HG02588 (cell line): ENCODE results near the gene ALG3.

Experiments used
- ATAC-seq: cut with Tn5 transposase; IDR thresholded peaks from one replicate; pipeline ENCODE4 v1.9.1; 2021; ENCODE audit warnings: mild to moderate bottlenecking, moderate library complexity; ENCODE audit not compliant: unreplicated experiment

The ALG3 gene

DNA sequence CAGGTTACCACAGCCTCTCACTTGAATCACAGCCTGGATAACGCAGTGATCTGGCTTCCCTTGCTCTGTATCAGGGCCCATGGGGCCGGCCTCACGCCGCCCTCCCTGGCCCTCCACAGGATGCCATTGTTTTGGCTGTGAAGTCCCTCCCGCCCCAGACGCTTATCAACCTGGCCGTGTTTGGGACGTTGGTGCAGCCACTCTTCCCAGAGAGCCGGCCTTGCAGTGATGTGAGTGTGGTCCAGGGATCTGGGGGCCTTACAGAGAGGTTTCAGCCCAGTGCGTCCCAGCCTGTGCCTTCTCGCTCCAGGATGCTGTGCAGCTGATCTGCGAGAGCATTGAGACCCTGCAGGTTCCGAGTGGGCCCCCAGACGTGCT lies 12.7 kb downstream of the ALG3 start:
- no peak for ATAC-seq

GRCh38 chr3:184235381-184236032 lies 13.3 kb downstream of the ALG3 start:
- no peak for ATAC-seq

DNA sequence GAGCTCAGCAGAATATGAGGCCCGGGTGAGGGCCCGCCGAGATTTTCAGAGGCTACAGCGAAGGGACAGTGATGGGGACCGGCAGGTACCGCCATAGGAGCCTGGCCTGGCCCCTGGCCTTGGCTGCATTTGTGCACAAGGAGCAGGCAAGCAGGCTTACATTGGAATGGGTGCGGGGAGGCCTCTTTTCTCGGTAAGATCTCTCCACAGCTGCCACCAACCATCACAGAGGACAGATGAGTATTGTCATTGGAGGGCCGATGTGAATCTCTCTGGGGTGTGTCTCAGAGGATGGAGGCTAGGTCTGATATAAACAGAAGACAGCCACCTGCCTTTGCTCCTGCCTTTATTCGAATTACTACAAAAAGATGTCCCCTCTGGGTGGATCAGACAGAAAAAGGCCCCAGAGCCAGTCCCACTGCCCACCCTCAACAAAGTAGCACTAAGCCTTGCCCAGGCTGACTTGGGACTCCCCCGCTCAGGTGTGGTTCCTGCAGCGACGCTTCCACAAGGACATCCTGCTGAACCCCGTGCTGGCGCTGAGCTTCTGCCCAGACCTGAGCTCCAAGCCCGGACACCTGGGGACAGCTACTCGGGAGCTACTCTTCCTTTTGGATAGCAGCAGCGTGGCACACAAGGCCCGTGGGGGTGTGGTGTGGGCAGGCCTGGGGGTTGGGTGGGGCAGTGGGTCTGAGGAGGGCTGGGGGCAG lies 13.9 kb downstream of the ALG3 start:
- ATAC-seq: no peak

DNA sequence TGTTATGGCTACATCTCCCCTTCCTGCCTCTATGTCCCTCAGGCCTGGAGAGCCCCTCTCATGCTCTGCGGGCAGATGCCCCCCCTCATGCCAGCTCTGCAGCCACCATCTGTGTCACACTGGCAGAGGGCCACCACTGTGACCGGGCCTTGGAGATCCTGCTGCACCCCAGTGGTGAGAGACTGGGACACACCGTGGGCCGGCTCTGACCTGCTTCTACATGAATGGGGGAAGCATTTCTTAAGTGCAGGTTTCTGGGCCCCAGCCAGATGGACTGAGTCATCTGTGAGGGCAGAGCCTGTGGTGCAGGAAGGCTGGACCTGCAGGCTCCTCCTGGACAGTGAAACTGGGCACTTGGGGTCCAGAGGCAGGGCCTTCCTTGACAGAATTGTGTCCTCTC lies 14.5 kb downstream of the ALG3 start:
- ATAC-seq: no peak

- no peak for ATAC-seq
These were observed 15.5 kb downstream of the ALG3 start for GRCh38 chr3:184233127-184233843.

GRCh38 chr3:184231671-184232070 lies 17.1 kb downstream of the ALG3 start:
- no peak for ATAC-seq

GRCh38 chr3:184230603-184231528 lies 17.9 kb downstream of the ALG3 start:
- ATAC-seq: no peak

- no peak for ATAC-seq
These were observed 18.6 kb downstream of the ALG3 start for GRCh38 chr3:184230081-184230602.

DNA sequence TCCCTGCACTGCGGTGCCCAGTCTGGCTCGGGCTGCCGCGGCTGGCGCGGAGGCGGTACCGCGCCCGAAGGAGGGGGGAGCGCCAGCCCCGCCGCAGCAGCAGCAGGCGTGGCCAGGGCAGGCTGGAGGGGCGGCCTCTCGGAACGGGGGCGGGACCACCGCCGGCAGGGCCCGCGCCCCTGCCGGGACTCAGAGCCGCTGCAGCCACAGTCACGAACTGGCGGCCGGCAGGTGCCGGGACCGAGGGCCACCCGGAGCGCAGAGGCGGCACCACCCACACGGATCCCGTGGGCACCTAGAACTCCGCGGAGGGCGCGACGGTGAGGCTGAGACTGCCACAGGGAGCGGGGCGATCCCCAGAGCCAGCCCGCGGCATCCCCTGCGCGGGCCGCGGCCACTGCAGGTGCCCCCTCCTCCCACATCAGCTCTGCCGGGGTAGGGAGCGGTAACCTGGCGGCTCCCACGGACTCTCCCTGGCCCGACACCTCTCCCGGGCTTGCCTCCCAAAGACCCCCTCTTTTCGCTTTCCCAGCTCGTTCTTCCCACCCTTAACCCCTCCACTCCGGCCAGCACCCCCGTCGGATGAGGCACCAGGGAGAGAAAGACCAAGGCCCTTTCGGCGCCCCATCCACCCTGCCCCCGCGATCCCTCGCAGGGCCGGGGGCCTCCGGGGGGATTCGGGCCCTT lies 19.2 kb downstream of the ALG3 start, which contains the start of gene VWA5B2:
TSS of gene VWA5B2 (plus strand) at position 192 of the 687 bp plus-strand sequence. CDS start 944 bp downstream, outside the sequence.
- peak; percentile 77 for ATAC-seq

DNA sequence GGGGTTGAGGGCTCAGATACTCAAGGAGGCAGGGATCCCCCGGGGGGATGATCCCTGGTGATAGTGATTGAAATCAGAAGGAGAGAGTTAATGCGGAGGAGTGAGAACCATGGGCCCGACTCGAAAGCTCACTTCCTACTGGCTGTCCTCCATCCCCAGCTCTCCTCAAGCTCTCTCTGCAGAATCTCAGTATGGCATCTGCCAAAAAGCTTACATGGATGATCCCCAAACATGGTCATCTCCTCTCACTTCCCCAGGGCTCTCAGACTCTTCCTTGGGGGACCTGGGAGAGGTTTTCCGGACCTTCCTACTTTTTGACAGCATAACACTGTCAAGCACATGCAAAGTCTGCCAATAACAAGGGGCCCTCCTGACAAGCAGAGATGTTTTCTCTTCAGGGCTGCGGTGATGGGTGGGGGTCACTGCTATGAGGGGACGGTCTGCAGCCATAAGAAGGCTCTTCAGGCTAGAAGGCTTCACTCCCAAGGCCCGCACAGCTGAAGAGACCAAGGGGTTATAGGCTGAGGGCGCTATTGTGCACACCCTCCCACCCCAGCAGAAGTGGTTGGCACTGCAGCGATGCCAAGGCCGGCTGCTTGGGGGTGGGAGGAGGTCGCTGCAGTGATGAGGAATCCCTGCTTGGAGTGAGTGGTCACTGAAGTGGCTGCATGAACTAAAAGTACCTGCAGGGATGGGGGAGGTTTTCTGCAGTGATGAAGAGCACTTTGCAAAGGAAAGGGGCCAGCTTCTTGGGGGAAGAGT lies 20.2 kb downstream of the ALG3 start:
- no peak for ATAC-seq

- no peak for ATAC-seq
These were observed 21.3 kb downstream of the ALG3 start for GRCh38 chr3:184227481-184227935.

DNA sequence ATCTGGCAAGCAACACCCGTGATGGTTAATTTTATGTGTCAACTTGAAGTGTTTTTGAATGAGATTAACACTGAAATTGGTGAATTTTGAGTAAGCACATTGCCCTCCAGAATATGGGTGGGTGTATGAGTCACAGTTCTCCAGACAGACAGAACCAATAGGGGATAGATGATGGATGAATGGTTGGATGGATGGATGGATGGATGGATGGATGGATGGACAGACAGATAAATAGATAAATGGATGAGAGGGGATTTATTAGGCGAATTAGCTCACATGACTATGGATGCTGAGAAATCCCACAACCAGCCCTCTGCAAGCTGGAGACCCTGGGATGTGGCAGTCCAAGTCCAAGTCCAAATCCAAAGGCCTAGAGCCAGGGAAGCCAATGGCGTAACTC lies 24.8 kb downstream of the ALG3 start:
- no peak for ATAC-seq

- ATAC-seq: no peak
These were observed 26.2 kb downstream of the ALG3 start for GRCh38 chr3:184222521-184222920.

GRCh38 chr3:184218814-184219213 lies 29.9 kb downstream of the ALG3 start:
- no peak for ATAC-seq

GRCh38 chr3:184211718-184212117 lies 37.0 kb downstream of the ALG3 start:
- no peak for ATAC-seq

DNA sequence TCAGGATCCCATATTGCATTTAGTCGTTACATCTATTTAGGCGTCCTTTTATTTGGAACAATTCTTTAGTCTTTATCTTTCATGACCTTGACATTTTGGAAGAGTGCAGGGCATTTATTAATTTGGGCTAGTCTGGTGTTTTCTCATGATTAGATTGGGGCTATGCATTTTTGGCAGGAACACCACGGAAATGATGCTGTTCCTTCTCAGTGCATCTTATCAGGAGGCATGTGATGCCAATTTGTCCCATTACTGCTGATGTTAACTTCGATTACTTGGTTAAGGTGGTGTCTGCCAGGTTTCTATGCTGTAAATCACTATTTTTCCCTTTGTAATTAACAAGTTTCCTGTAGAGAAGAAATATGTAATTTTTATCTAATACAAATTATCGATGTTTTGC lies 37.5 kb downstream of the ALG3 start:
- ATAC-seq: no peak

GRCh38 chr3:184209146-184209923 lies 39.4 kb downstream of the ALG3 start:
- no peak for ATAC-seq

GRCh38 chr3:184203526-184203925 lies 45.2 kb downstream of the ALG3 start:
- no peak for ATAC-seq
